Activated CD4-positive, alpha-beta T cell treated with anti-CD3 and anti-CD28 coated beads, Interleukin-2, Interleukin-6, amounts not matched to agents 100 ng/mL and 50 ng/mL, durations not matched to agents 16 hours and 8 hours (primary cell): ENCODE measurements around the gene WFDC9.
"Not testable (repeated sequence)": the region's sequence is repeated elsewhere in the genome, so short reads cannot be mapped to it uniquely, and the experiment has no call there.

Experiments used
- DNase-seq: peaks from one replicate; pipeline ENCODE4 v3.0.0-alpha.2; 2020

The WFDC9 gene

DNA sequence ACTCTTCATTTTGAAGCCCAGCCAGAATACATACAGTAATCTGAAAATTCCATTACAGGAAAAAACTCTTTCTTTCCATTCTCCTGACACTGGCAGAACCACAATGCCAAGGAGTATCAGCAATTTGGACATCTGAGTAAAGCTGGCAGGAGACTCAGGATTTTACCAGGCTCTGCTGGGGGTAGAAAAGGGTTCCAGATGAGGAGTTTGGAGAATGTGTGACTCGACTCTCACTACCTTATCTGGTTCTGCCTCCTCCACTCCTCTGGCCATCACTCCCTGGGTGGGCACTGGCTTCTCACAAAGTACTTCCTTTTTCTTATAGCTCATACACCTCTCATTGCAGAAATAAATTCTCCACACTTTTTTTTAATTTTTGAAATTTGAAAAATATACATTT lies 41.4 kb downstream of the WFDC9 start:
- DNase-seq = no peak

DNA sequence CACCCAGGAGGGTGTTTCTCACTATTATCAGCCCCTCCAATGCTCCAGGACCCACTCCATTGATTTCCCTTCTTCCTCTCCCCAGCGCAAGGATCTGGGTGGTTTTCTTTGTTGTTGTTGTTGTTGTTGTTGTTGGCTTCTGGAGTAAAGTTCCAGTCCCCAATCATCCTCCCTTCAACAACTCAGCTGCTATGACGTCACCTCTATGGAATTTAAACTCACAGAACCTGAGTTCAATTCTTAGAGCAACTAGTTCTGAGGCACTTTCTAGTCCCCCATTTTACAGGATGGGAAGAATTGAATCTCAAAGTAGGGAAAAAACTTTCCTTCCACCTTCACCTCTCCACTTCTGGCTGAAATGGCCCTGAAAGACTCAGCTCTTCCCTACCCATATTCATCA lies 42.3 kb downstream of the WFDC9 start:
- DNase-seq = no peak

DNA sequence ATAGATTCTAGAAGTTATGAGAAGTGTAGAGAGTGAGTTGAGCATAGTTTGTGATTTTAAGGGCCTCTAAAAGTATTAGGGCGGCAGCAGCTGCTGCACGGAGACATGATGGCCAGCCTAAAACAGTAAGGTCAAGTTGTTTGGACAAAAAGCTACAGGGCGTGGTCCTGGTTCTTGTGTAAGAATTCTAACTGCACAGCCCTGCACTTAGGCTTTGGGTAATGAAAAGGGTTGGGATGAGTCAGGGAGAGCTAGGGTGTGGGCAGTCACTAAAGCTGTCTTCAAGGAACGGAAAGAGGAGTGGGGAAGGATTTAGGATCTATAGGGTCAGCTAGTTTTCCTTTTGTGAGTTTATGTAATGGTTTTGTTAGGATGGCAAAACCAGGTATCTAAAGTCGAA lies 45.1 kb downstream of the WFDC9 start:
- not testable (repeated sequence) for DNase-seq

GRCh38 chr20:45584294-45584693 lies 46.8 kb downstream of the WFDC9 start:
- DNase-seq = not testable (repeated sequence)

DNA sequence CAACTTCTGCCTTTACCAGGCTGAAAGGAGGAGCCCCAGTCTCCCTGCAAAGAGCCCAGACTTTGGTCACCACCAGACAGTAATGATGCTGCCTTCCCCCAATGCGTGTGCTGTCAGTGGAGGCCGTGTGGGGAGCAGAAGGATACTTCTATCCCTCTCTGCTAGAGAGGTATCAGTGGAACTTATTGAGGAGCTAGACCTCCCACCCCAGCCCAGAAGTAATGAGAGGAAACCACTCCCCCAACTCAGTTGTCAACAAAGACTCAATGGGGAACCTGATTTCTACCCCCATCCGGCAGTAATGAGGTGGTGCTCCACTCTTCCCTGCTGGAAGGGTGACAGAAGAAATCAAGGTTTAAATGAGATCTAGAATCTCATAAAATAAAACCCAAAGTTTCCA lies 47.6 kb downstream of the WFDC9 start:
- DNase-seq = no peak

DNA sequence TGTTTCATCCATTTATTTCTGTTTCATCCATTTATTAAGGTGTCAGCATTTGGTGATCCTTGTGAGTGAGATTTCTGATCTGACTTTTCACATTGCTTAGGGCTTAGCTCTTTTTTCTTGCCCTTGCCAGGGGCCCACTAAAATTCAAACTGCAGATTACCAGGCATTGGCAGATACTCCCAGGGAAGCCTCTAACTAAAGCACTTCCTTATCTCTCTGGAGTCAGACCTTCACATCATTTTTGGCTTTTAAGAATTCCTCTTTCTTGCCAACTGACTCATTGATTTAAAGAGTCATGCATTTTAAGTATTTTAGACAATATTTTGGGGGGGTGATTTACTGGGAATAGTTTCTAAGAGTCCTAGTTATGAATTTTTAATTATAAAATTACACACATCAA lies 49.4 kb downstream of the WFDC9 start:
- DNase-seq = no peak

DNA sequence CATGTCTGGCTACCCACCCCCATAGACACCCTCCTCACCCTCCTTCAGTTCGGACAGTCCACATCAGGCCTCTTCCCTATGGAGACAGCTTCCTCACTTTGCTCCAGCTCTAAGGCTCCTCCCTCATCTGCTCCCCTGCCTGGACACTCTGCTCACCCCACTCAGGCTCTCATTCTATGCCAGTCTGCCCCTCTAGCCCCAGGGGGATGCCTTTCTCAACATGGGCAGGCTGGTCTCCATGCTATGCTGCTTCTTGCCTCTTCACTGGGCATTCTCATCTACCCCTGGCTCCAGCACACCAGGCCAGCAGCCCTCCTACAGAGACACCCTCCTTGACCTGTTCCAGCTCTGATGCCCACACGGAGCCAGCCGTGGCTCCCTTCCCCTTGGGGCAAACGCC lies 51.9 kb downstream of the WFDC9 start, which contains the start of gene WFDC8:
WFDC8 (minus strand) TSS at position 101 of the 400 bp plus-strand sequence; CDS start at position 64, 37 bp downstream.
- DNase-seq = no peak

GRCh38 chr20:45578231-45578630 lies 52.9 kb downstream of the WFDC9 start:
- DNase-seq = no peak

DNA sequence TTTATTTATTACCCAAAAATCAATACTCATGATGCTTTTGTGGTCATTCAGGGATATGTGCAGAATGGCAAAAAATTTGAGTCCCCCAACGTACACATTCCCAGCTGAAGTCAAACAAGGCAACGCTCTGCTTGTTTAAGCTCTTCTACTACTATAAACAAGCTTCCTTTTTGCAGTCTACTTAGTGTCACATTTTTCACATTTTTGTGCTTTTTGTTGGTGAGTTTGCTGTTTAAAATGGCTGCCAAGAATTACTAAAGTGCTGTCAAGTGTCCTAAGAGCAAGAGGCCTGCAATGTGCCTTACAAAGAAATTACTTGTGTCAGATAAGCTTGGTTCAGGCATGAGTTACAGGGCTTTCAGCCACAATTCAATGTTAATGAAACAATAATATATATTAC lies 54.1 kb downstream of the WFDC9 start:
- DNase-seq = no peak

DNA sequence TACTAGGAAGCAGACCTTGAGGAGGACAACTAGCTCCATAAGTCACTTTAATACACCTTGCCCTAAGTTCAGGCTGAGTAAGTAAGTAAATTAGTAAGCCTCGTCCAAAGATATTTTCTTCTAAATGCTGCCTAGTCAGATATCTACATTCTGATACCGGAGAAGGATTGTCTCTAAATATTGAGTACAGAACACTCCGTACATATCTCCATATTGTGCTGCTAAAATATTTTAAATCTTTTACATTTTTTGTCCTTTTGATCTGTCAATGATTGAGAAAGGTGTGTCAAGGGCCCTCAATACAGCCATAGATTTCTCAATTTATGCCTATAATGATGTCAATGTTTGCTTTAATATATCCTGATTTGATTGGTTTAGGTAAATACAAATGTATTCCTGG lies 55.2 kb downstream of the WFDC9 start:
- no peak for DNase-seq

DNA sequence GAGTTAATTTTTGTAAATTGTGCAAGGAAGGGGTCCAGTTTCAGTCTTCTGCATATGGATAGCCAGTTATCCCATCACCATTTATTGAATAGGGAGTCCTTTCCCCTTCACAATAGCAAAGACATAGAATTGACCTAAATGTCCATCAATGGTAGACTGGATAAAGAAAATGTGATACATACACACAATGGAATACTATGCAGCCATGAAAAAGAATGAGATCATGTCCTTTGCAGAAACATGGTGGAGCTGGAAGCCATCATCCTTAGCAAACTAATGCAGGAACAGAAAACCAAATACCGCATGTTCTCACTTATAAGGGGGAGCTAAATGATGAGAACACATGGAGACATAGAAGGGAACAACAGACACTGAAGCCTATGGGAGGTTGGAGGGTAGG lies 61.4 kb downstream of the WFDC9 start:
- DNase-seq = not testable (repeated sequence)

DNA sequence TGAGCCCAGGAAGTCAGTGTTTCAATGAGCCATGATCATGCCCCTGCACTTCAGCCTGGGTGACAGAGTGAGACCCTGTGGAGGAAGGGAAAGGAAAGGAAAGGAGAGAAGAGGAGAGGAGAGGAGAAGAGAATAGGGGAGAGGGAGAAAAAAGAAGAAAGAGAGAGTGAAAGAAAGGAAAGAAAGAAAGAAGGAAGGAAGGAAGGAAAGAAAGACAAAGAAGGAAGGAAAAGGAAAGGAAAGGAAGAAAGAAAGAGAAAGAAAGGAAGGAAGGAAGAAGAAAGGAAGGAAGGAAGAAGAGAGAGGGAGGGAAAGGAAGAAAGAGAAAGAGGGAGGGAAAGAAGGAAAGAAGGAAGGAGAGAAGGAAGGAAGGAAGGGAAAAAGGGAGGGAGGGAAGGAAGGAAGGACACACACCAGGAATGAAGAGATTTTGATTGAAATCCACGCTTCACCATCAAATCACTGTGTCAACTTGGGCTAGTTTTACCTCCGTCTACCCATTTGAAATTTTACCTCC lies 66.3 kb downstream of the WFDC9 start:
- no peak for DNase-seq
